ENCODE data around the gene RRP12. TPM values are rescaled to one million over a fixed set of nuclear protein-coding genes. Genes with fewer than 3 reads are reported as not detected.

Gene RRP12
- total RNA-seq, 2 donors from 2014 or later = 33.0 to 34.7 TPM

DNA sequence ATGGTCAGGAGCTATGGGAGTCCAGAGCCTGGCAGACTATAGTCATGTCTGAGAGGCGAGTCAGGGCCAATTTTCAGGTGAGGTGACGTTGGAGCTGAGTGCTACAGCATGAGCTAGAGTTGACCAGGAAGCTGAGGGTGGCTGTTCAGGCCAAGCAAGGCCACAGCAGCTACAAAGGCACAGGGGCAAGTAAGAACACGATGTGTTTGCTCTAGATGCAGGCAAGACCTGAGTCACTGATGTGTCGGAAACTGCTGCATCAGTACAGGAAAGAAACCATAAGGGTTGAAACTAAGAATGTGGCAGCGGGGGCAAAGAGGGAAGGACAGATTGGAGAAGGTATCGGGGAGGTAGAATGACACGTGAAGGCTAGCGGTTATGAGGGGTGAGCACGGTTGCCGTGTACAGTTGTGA is 11.8 kb upstream of the RRP12 start:
- H3K27me3 Mint-ChIP-seq (ENCODE audit: insufficient read depth) = no peaks in the 10 kb centered on the region
- no peak overlapping the region for H3K4me3 Mint-ChIP-seq

DNA sequence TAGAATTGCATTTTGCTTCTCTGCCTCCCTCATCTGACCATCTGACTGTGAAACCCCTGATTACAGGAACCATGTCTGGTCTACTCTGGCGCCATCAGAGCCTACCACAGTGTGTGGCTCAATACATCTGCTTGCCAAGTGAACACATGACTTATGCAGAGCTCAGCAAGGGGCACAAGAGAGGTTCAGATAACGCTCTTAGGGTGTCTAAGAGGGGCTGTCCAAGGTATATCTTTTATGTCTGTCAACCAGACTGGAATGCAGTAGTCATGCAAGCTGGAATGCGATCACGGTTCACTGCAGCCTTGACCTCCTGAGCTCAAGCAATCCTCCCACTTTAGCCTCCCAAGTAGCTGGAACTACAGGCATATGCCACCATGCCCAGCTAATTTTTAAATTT is 10.3 kb upstream of the RRP12 start:
- TF ChIP-seq, protein P1, sequence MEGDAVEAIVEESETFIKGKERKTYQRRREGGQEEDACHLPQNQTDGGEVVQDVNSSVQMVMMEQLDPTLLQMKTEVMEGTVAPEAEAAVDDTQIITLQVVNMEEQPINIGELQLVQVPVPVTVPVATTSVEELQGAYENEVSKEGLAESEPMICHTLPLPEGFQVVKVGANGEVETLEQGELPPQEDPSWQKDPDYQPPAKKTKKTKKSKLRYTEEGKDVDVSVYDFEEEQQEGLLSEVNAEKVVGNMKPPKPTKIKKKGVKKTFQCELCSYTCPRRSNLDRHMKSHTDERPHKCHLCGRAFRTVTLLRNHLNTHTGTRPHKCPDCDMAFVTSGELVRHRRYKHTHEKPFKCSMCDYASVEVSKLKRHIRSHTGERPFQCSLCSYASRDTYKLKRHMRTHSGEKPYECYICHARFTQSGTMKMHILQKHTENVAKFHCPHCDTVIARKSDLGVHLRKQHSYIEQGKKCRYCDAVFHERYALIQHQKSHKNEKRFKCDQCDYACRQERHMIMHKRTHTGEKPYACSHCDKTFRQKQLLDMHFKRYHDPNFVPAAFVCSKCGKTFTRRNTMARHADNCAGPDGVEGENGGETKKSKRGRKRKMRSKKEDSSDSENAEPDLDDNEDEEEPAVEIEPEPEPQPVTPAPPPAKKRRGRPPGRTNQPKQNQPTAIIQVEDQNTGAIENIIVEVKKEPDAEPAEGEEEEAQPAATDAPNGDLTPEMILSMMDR (conservative IDR thresholded peaks at IDR 0.05) = no peak
- no peak overlapping the region for H3K4me3 ChIP-seq (ENCODE audit: low read length)
- no peaks in the 10 kb centered on the region for H3K9me3 ChIP-seq (ENCODE audit: control insufficient read depth, low read length)
- Mint-ChIP-seq H3K36me3 (ENCODE audit: low read depth) (no peaks in the 10 kb centered on the region), H3K9me3 (no peaks in the 10 kb centered on the region), H3K4me1 (no peaks in the 10 kb centered on the region), H3K27ac (no peak overlapping the region), H3K4me3 (no peak overlapping the region), H3K27me3 (ENCODE audit: insufficient read depth) (no peaks in the 10 kb centered on the region)
- no peaks in the 10 kb centered on the region for H3K4me1 ChIP-seq (ENCODE audit: control insufficient read depth, insufficient read depth, low read length)
- H3K9ac ChIP-seq (ENCODE audit: extremely low read depth, low read length, poor library complexity, severe bottlenecking) = no peak overlapping the region
- WGBS, 2 experiments (ENCODE audit: insufficient coverage in 1 of 2, insufficient read length in 1 of 2) = 92 to 95% methylated on average over 4 of the region's 4 CpGs
- no peak overlapping the region for H3K27ac ChIP-seq (ENCODE audit: low read depth, low read length)
- no peaks in the 10 kb centered on the region for H3K36me3 ChIP-seq (ENCODE audit: control insufficient read depth, insufficient read depth, low read length)
- H3K27me3 ChIP-seq (ENCODE audit: control insufficient read depth, insufficient read depth, low read length, poor library complexity, severe bottlenecking) = no peaks in the 10 kb centered on the region
- no peak for DNase-seq

More for the DNA sequence above, 11.8 kb upstream of the RRP12 start:
- Histone ChIP-seq H3K4me3 (ENCODE audit: low read length) (no peak overlapping the region), H3K4me1 (ENCODE audit: control insufficient read depth, insufficient read depth, low read length) (no peaks in the 10 kb centered on the region), H3K9me3 (ENCODE audit: control insufficient read depth, low read length) (no peaks in the 10 kb centered on the region), H3K9ac (ENCODE audit: extremely low read depth, low read length, poor library complexity, severe bottlenecking) (no peak overlapping the region), H3K36me3 (ENCODE audit: control insufficient read depth, insufficient read depth, low read length) (no peaks in the 10 kb centered on the region), H3K27me3 (ENCODE audit: control insufficient read depth, insufficient read depth, low read length, poor library complexity, severe bottlenecking) (no peaks in the 10 kb centered on the region), H3K27ac (ENCODE audit: low read depth, low read length) (no peak overlapping the region)
- 94% methylated on average over 10 of the region's 10 CpGs for WGBS, 2 experiments (ENCODE audit: insufficient coverage in 1 of 2, insufficient read length in 1 of 2)
- Mint-ChIP-seq H3K36me3 (ENCODE audit: low read depth) (no peaks in the 10 kb centered on the region), H3K27ac (no peak overlapping the region), H3K4me1 (peaks cover 8% of the 10 kb centered on the region), H3K9me3 (no peaks in the 10 kb centered on the region)
- no peak for DNase-seq
- TF ChIP-seq, protein P1 (conservative IDR thresholded peaks at IDR 0.05) = no peak

DNA sequence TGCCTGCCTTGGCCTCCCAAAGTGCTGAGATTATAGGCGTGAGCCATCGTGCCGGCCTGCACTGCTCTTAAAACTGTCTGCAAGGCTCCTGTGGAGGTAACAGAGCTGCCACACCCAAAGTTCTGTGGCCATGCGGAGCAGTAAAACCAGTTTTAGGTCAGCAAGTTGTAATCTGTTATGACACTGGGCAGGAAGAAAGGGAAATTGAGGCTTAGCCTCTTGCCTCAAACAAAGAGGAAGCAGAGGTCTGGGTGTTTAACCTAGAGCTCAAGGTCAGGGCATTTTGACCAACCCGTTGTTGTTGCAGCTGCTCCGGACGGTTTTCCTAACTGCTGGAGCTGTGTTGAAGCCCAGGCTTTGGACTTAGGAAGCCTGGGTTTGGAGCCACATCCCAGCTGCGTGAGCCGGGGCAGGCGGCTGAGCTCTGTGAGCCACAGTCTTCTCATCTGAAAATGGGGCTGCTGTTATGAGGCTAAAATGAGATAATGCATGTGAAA is 7.4 kb upstream of the RRP12 start:
- WGBS, 2 experiments (ENCODE audit: insufficient coverage in 1 of 2, insufficient read length in 1 of 2) = 91% methylated on average over 10 of the region's 10 CpGs
- no peaks in the 10 kb centered on the region for H3K36me3 Mint-ChIP-seq (ENCODE audit: low read depth)
- no peaks in the 10 kb centered on the region for H3K4me1 Mint-ChIP-seq
- no peaks in the 10 kb centered on the region for H3K27me3 ChIP-seq (ENCODE audit: control insufficient read depth, insufficient read depth, low read length, poor library complexity, severe bottlenecking)
- DNase-seq = no peak
- no peaks in the 10 kb centered on the region for H3K9me3 Mint-ChIP-seq
- no peak overlapping the region for H3K27ac ChIP-seq (ENCODE audit: low read depth, low read length)
- H3K27me3 Mint-ChIP-seq (ENCODE audit: insufficient read depth) = no peaks in the 10 kb centered on the region
- no peak overlapping the region for H3K9ac ChIP-seq (ENCODE audit: extremely low read depth, low read length, poor library complexity, severe bottlenecking)
- no peak overlapping the region for H3K4me3 Mint-ChIP-seq
- H3K4me3 ChIP-seq (ENCODE audit: low read length) = no peak overlapping the region
- H3K27ac Mint-ChIP-seq = no peak overlapping the region
- no peaks in the 10 kb centered on the region for H3K4me1 ChIP-seq (ENCODE audit: control insufficient read depth, insufficient read depth, low read length)
- TF ChIP-seq, protein P1 (conservative IDR thresholded peaks at IDR 0.05) = no peak
- no peaks in the 10 kb centered on the region for H3K36me3 ChIP-seq (ENCODE audit: control insufficient read depth, insufficient read depth, low read length)
- H3K9me3 ChIP-seq (ENCODE audit: control insufficient read depth, low read length) = no peaks in the 10 kb centered on the region
